Endothelial cell of umbilical vein (primary cell): ENCODE data around the gene HSP90B1.

Experiments
- EZH2 ChIP-seq: IDR thresholded peaks from 2 replicates; pipeline ENCODE4 v1.6.1; 2012; ENCODE audit warnings: borderline replicate concordance, low read depth, mild to moderate bottlenecking, moderate library complexity, low read length, inconsistent platforms; ENCODE audit not compliant: severe bottlenecking
- GATA2 ChIP-seq: IDR thresholded peaks from 2 replicates; pipeline ENCODE4 v1.7.0; 2011; ENCODE audit warnings: low read depth, mild to moderate bottlenecking, moderate library complexity, mixed read lengths, low read length; ENCODE audit not compliant: insufficient read length, insufficient read depth
- POLR2A ChIP-seq: IDR thresholded peaks from 2 replicates; pipeline ENCODE4 v1.6.1; 2012; ENCODE audit warnings: low read depth, mild to moderate bottlenecking, control low read depth, low read length
- POLR2AphosphoS5 ChIP-seq: IDR thresholded peaks from 2 replicates; pipeline ENCODE4 v1.6.1; 2012; ENCODE audit warnings: low read depth, mild to moderate bottlenecking, control low read depth, low read length, moderate library complexity; ENCODE audit not compliant: insufficient read depth
- TF ChIP-seq, protein P1 (sequence below), 2 donors: IDR thresholded peaks; 1 replicate in 1 of 2; 2 replicates in 1 of 2; pipeline ENCODE4 v1.5.1; 2011; ENCODE audit warnings: low read length in 2 of 2, mild to moderate bottlenecking in 2 of 2, moderate library complexity in 2 of 2, control low read depth in 1 of 2, inconsistent platforms in 1 of 2, low read depth in 1 of 2; ENCODE audit not compliant: insufficient read depth in 1 of 2; ENCODE audit errors: extremely low read depth in 1 of 2
- TF ChIP-seq, protein P2 (sequence below): IDR thresholded peaks from 2 replicates; pipeline ENCODE4 v1.6.1; 2011; ENCODE audit not compliant: insufficient read depth, insufficient read length

DNA sequence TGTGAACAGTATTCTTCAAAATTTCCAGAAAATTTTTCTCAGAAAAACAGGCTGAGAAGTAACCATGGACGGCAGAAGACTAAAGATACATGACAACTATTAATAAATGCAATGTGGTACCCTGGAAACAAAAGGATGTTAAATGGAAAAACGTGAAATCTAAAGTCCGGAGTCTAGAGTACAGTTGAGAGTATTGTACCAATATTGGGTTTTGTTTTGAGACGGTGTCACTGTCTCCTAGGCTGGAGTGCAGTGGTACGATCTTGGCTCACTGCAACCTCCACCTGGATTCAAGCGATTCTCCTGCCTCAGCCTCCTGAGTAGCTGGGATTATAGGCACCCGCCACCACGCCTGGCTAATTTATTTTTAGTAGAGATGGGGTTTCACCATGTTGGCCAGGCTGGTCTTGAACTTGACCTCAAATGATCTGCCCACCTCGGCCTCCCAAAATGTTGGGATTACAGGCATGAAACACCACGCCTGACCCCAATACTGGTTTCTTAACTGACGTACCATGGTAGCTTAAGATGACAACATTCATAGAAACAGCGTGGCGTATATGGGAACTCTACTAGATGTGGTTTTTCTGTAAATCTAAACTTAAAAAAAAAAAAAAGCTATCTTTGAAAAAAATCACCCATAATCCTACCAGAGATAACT lies 18.7 kb downstream of the HSP90B1 start:
- TF ChIP-seq POLR2A, result peak; percentile 22
- TF ChIP-seq POLR2AphosphoS5, result peak; percentile 28
- TF ChIP-seq, protein P1, sequence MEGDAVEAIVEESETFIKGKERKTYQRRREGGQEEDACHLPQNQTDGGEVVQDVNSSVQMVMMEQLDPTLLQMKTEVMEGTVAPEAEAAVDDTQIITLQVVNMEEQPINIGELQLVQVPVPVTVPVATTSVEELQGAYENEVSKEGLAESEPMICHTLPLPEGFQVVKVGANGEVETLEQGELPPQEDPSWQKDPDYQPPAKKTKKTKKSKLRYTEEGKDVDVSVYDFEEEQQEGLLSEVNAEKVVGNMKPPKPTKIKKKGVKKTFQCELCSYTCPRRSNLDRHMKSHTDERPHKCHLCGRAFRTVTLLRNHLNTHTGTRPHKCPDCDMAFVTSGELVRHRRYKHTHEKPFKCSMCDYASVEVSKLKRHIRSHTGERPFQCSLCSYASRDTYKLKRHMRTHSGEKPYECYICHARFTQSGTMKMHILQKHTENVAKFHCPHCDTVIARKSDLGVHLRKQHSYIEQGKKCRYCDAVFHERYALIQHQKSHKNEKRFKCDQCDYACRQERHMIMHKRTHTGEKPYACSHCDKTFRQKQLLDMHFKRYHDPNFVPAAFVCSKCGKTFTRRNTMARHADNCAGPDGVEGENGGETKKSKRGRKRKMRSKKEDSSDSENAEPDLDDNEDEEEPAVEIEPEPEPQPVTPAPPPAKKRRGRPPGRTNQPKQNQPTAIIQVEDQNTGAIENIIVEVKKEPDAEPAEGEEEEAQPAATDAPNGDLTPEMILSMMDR (IDR thresholded peaks at IDR 0.05; ENCODE audit: extremely low read depth in 1 of 2, insufficient read depth in 1 of 2, low read depth in 1 of 2, low read length in 2 of 2), result no peak
- TF ChIP-seq GATA2, result no peak
- TF ChIP-seq EZH2, result no peak
- TF ChIP-seq, protein P2, sequence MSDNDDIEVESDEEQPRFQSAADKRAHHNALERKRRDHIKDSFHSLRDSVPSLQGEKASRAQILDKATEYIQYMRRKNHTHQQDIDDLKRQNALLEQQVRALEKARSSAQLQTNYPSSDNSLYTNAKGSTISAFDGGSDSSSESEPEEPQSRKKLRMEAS, result no peak
